CD4-positive, alpha-beta memory T cell (primary cell): ENCODE measurements around the gene ETNK2. TPM values are rescaled to one million over a fixed set of nuclear protein-coding genes. Genes with fewer than 3 reads are reported as not detected.

Source experiments
- CTCF ChIA-PET: fragments of 350-600 bp; sonication (Branson Sonifier 250); formaldehyde crosslinking; loops from one replicate; lab custom pipeline; 2021; ENCODE audit warnings: inconsistent platforms; ENCODE audit not compliant: partially characterized antibody; lab: Charles Lee
- POLR2A ChIA-PET: fragments of 350-600 bp; sonication (Branson Sonifier 250); formaldehyde crosslinking; loops from one replicate; lab custom pipeline; 2021; ENCODE audit not compliant: partially characterized antibody; lab: Charles Lee
- DNase-seq, 5 donors: peaks; one replicate each; pipeline versions ENCODE4 v3.0.0 to v3.0.0-alpha.2; 2020 to 2022; ENCODE audit warnings: mixed read lengths in 1 of 5
- H3K27ac ChIP-seq: one replicate; pipeline ENCODE4 v1.7.0; 2013; ENCODE audit warnings: low read depth, low read length
- H3K27me3 ChIP-seq: 2 replicates; pipeline ENCODE4 v1.7.0; 2013; ENCODE audit warnings: mild to moderate bottlenecking, low read length, moderate library complexity; ENCODE audit not compliant: insufficient read depth
- H3K36me3 ChIP-seq: 2 replicates; pipeline ENCODE4 v1.7.0; 2013; ENCODE audit warnings: mild to moderate bottlenecking, low read length, moderate library complexity; ENCODE audit not compliant: insufficient read depth
- H3K4me1 ChIP-seq: 2 replicates; pipeline ENCODE4 v1.7.0; 2013; ENCODE audit warnings: mild to moderate bottlenecking, low read length, moderate library complexity; ENCODE audit not compliant: insufficient read depth
- H3K4me3 ChIP-seq, 2 donors: one replicate each; pipeline ENCODE4 v1.7.0; 2013; ENCODE audit warnings: low read length in 2 of 2, mild to moderate bottlenecking in 1 of 2
- H3K9me3 ChIP-seq, 2 donors: one replicate each; pipeline ENCODE4 v1.7.0; 2013; ENCODE audit warnings: low read length in 2 of 2, control low read depth in 1 of 2; ENCODE audit not compliant: control insufficient read depth in 1 of 2
- H3K27ac Mint-ChIP-seq, 7 donors: one replicate each; pipeline ENCODE4 v1.8.0; 2020 to 2021; ENCODE audit warnings: mixed read lengths in 7 of 7, mild to moderate bottlenecking in 6 of 7, inconsistent platforms in 3 of 7, moderate library complexity in 3 of 7
- H3K27me3 Mint-ChIP-seq, 2 donors: one replicate each; pipeline ENCODE4 v1.8.0; 2020 to 2021; ENCODE audit warnings: mixed read lengths in 2 of 2
- H3K36me3 Mint-ChIP-seq, 2 donors: one replicate each; pipeline ENCODE4 v1.8.0; 2020 to 2021; ENCODE audit warnings: mixed read lengths in 2 of 2, inconsistent platforms in 1 of 2, mild to moderate bottlenecking in 1 of 2
- H3K4me1 Mint-ChIP-seq, 4 donors: one replicate each; pipeline ENCODE4 v1.8.0; 2020 to 2021; ENCODE audit warnings: mixed read lengths in 4 of 4, mild to moderate bottlenecking in 1 of 4
- H3K4me3 Mint-ChIP-seq, 8 donors: one replicate each; pipeline ENCODE4 v1.8.0; 2020 to 2021; ENCODE audit warnings: mixed read lengths in 8 of 8, mild to moderate bottlenecking in 7 of 8, moderate library complexity in 6 of 8, inconsistent platforms in 3 of 8
- H3K9me3 Mint-ChIP-seq, 8 donors: one replicate each; pipeline ENCODE4 v1.8.0; 2020 to 2021; ENCODE audit warnings: mixed read lengths in 8 of 8, mild to moderate bottlenecking in 5 of 8, inconsistent platforms in 3 of 8, moderate library complexity in 1 of 8
- intact Hi-C: fragments of 100-400 bp; cut with micrococcal nuclease; formaldehyde crosslinking; loops from one replicate; pipeline ENCODE4 v1.15.1; 2023
- polyA plus RNA-seq, 2 donors: library from polyadenylated mRNA; unstranded; fragments of 300-500 nt; fragmentation: Illumina TruSeq; gene quantifications; one replicate each; pipeline ENCODE4 v1.2.3, GENCODE V29; 2021
- total RNA-seq, 2 experiments: library from RNA; stranded (reverse); gene quantifications; one replicate each; pipeline ENCODE4 v1.2.3, GENCODE V29; 2021

ETNK2 gene
- total and polyA plus RNA-seq, 4 experiments from 2014 or later = 3.2 to 3.9 (median 3.5) TPM

DNA sequence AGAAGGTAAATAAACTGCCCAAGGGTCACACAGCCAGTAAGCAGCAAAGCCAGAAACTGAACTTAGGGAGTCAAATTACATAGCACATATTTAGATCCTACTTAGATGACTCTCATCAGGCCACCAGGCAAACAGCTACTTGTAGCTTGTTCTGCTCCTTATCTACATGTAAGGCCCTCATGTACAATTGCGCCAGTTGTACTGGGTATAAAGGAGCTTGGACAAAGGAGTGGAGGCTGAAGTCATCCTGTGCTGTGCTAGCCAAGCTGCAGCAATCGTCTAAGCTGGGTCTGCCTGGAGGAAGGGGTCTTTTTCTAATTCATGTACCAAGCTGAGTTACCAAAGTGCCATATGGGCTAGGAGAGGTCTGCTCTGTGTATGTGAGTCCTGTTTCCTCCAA lies 12.8 kb downstream of the ETNK2 start:
- H3K4me3 ChIP-seq = no peak overlapping the region
- Mint-ChIP-seq H3K27ac (no peak overlapping the region), H3K9me3 (no peaks in the 10 kb centered on the region), H3K27me3 (no peaks in the 10 kb centered on the region), H3K36me3 (peaks cover 6 to 7% of the 10 kb centered on the region in 2 donors), H3K4me3 (no peak overlapping the region), H3K4me1 (no peaks in the 10 kb centered on the region)
- no peaks in the 10 kb centered on the region for H3K36me3 ChIP-seq
- ChIA-PET POLR2A (no interaction called here), CTCF (interaction anchor here (2.1 to 5.0 kb wide), 2 partner anchors 11 to 23 kb away, joined by 5 to 28 read pairs; no protein-coding TSS in a partner anchor)
- H3K27me3 ChIP-seq = no peaks in the 10 kb centered on the region
- no peaks in the 10 kb centered on the region for H3K4me1 ChIP-seq
- no peak overlapping the region for H3K27ac ChIP-seq
- H3K9me3 ChIP-seq = no peaks in the 10 kb centered on the region
- intact Hi-C loops = no loop called here
- no peak for DNase-seq

DNA sequence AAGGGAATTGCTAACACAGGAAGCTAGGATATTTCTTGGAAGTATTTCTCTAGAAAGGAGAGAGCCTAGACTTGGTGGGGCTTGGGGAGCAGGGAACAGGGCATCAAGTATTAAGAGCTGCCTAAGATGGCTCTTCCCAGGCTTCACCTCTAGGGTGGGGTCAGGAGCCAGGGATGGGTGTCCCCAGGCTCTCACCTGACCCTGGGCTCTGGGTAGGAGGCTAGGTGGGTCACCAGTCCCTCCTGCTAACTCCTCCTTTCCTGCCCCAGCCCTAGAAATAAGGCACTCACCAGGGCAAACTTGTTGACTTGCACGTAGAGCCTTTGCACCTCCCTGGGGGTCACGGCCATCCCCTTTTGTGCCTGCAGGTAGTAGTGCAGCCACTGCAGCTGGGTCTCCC lies 15.0 kb downstream of the ETNK2 start:
- Mint-ChIP-seq H3K4me1 (no peaks in the 10 kb centered on the region), H3K36me3 (peaks cover 6 to 7% of the 10 kb centered on the region in 2 donors), H3K9me3 (peaks cover 0 to 2% (median 0%) of the 10 kb centered on the region in 8 donors), H3K27me3 (no peaks in the 10 kb centered on the region), H3K27ac (no peak overlapping the region), H3K4me3 (no peak overlapping the region)
- Histone ChIP-seq H3K9me3 (no peaks in the 10 kb centered on the region), H3K4me3 (no peak overlapping the region), H3K27me3 (no peaks in the 10 kb centered on the region), H3K4me1 (no peaks in the 10 kb centered on the region), H3K36me3 (no peaks in the 10 kb centered on the region), H3K27ac (no peak overlapping the region)
- DNase-seq = no peak
- intact Hi-C loops = no loop called here
- ChIA-PET POLR2A (no interaction called here), CTCF (interaction anchor here (1.1 to 5.0 kb wide), 2 partner anchors 9 to 26 kb away, joined by 3 to 28 read pairs; no protein-coding TSS in a partner anchor)

- Histone ChIP-seq H3K4me3 (no peak overlapping the region), H3K27ac (no peak overlapping the region), H3K36me3 (no peaks in the 10 kb centered on the region), H3K4me1 (peaks cover 4% of the 10 kb centered on the region), H3K27me3 (no peaks in the 10 kb centered on the region), H3K9me3 (no peaks in the 10 kb centered on the region)
- peaks cover 2 to 3% (median 3%) of the 10 kb centered on the region in 4 donors for H3K4me1 Mint-ChIP-seq
- H3K36me3 Mint-ChIP-seq = peaks cover 0 to 4% of the 10 kb centered on the region in 2 donors
- ChIA-PET CTCF (no interaction called here), POLR2A (no interaction called here)
- no peak overlapping the region for H3K27ac Mint-ChIP-seq
- no peaks in the 10 kb centered on the region for H3K27me3 Mint-ChIP-seq
- peaks cover 0 to 2% (median 0%) of the 10 kb centered on the region in 8 donors for H3K9me3 Mint-ChIP-seq
- no peak overlapping the region for H3K4me3 Mint-ChIP-seq
- intact Hi-C loops = no loop called here
- DNase-seq = no peak
These were observed 17.7 kb downstream of the ETNK2 start for GRCh38 chr1:204134103-204134502.

DNA sequence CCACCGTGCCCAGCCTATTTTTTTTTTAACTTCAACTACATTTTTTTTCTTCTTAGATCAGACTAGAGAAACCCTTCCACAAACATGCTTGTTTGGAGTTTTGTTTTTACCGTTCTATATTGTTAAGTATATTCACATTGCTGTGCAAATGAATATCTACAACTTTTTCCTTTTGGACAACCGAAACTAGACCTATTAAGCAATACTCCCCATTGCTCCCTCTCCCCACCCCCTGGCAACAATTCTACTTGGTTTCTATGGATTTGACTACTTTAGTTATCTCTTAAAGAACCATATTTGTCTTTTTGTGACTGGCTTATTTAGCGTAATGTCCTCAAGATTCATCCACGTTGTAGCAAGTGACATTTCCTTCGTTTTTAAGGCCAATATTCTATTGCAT lies 19.1 kb downstream of the ETNK2 start:
- no peaks in the 10 kb centered on the region for H3K27me3 ChIP-seq
- no peak overlapping the region for H3K27ac ChIP-seq
- Mint-ChIP-seq H3K27me3 (no peaks in the 10 kb centered on the region), H3K4me1 (peaks cover 5 to 14% (median 10%) of the 10 kb centered on the region in 4 donors), H3K36me3 (peaks cover 0 to 4% of the 10 kb centered on the region in 2 donors), H3K27ac (no peak overlapping the region), H3K9me3 (peaks cover 0 to 2% (median 0%) of the 10 kb centered on the region in 8 donors), H3K4me3 (no peak overlapping the region)
- no peaks in the 10 kb centered on the region for H3K9me3 ChIP-seq
- no peak for DNase-seq
- H3K4me3 ChIP-seq = no peak overlapping the region
- ChIA-PET CTCF (interaction anchor here (1.6 kb wide), 1 partner anchor 272 kb away, joined by 5 read pairs; the partner anchor contains the start of gene SNRPE), POLR2A (no interaction called here)
- intact Hi-C loops = no loop called here
- peaks cover 9% of the 10 kb centered on the region for H3K4me1 ChIP-seq
- H3K36me3 ChIP-seq = no peaks in the 10 kb centered on the region

DNA sequence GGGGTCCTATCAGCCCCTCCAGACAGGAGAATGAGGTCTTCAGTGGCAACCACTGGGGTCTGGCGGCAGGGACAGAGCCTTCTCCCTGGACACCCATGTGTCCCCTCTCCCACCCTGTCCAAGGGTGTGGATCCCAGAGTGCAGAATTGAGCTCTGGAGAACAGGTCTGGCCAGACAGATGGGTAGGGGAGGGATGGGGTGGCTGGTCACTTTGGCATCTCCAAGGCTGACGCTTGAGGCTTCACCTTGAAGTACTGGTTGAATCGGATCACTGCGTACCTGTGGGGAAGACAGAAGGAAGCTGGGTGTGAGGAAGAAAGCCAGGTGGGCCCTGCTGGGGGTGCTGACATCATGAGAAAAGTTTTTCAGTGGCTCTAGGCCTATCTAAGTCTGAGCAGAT lies 19.9 kb downstream of the ETNK2 start:
- no peaks in the 10 kb centered on the region for H3K27me3 Mint-ChIP-seq
- H3K4me3 Mint-ChIP-seq = no peak overlapping the region
- peaks cover 0 to 4% of the 10 kb centered on the region in 2 donors for H3K36me3 Mint-ChIP-seq
- ChIA-PET CTCF (interaction anchor here (1.6 kb wide), 1 partner anchor 271 kb away, joined by 5 read pairs; the partner anchor contains the start of gene SNRPE), POLR2A (no interaction called here)
- Histone ChIP-seq H3K27ac (no peak overlapping the region), H3K4me1 (peaks cover 9% of the 10 kb centered on the region), H3K9me3 (no peaks in the 10 kb centered on the region), H3K27me3 (no peaks in the 10 kb centered on the region), H3K4me3 (no peak overlapping the region), H3K36me3 (no peaks in the 10 kb centered on the region)
- H3K9me3 Mint-ChIP-seq = peaks cover 0 to 2% (median 0%) of the 10 kb centered on the region in 8 donors
- H3K4me1 Mint-ChIP-seq = peaks cover 5 to 14% (median 10%) of the 10 kb centered on the region in 4 donors
- intact Hi-C loops = no loop called here
- H3K27ac Mint-ChIP-seq = no peak overlapping the region
- no peak for DNase-seq

DNA sequence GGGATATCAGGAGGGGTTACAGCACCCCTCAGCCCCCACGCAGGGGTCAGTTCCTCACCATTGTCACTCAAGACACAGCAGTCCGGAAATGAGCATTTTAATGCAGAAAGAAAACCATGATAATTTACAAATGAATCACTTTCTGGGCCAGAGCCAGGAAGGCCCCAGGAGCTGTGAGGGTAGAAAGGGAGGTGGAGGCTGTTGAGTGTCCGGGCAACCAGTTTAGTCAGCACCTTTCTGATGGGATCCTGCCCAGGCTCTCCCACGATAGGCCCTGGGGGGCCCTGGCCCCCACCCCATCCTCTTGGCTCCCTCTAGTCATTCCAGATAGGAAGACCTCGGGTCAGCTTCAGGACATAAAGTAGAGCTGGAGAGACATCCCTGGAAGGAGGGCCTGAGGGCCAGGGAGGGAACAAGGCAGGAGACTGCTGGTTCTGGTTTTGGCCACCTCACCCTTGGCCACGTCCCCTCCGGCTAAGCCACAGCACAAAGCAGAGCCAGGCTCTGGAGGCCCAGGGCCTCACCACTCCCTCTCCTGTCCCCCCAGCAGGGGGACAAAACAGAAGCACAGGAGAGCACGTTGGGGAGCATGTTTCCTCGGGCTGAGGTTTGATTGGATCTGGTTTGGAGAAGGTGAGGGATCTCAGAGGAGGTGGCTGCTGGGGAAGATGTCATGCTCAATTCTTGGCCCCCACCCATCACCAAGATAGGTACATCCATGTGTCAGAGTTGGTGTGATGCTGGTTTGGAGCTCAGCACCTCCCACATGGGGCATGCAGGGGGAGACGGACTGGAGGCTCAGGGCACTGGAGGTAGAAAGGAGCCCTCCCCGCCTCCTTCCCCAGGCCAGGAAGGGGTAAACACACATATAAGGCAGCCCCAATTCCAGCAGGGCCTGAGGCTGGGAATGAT lies 20.6 kb downstream of the ETNK2 start:
- intact Hi-C loops = no loop called here
- H3K4me1 ChIP-seq = peaks cover 9% of the 10 kb centered on the region
- Mint-ChIP-seq H3K4me1 (peaks cover 5 to 14% (median 10%) of the 10 kb centered on the region in 4 donors), H3K36me3 (peaks cover 0 to 4% of the 10 kb centered on the region in 2 donors), H3K9me3 (peaks cover 0 to 3% (median 0%) of the 10 kb centered on the region in 8 donors), H3K27ac (peak overlapping the region in 1 of 7 donors; percentile 50), H3K4me3 (no peak overlapping the region), H3K27me3 (peaks cover 0 to 1% of the 10 kb centered on the region in 2 donors)
- no peak for DNase-seq
- CTCF ChIA-PET = interaction anchor here (0.6 to 0.9 kb wide), 2 partner anchors 260 to 273 kb away, joined by 3 to 6 read pairs; no protein-coding TSS in a partner anchor
- no peak overlapping the region for H3K4me3 ChIP-seq
- POLR2A ChIA-PET = interaction anchor here (0.6 kb wide), 1 partner anchor 11 kb away, joined by 4 read pairs; no protein-coding TSS in a partner anchor
- H3K9me3 ChIP-seq = no peaks in the 10 kb centered on the region
- no peaks in the 10 kb centered on the region for H3K27me3 ChIP-seq
- H3K36me3 ChIP-seq = no peaks in the 10 kb centered on the region
- H3K27ac ChIP-seq = no peak overlapping the region

- Mint-ChIP-seq H3K9me3 (peaks cover 0 to 3% (median 0%) of the 10 kb centered on the region in 8 donors), H3K4me3 (no peak overlapping the region), H3K4me1 (peaks cover 5 to 14% (median 10%) of the 10 kb centered on the region in 4 donors), H3K27ac (peak overlapping the region in 1 of 7 donors; percentile 50), H3K27me3 (peaks cover 0 to 1% of the 10 kb centered on the region in 2 donors), H3K36me3 (no peaks in the 10 kb centered on the region)
- Histone ChIP-seq H3K4me1 (peaks cover 9% of the 10 kb centered on the region), H3K27me3 (no peaks in the 10 kb centered on the region), H3K27ac (no peak overlapping the region), H3K36me3 (no peaks in the 10 kb centered on the region), H3K4me3 (no peak overlapping the region), H3K9me3 (no peaks in the 10 kb centered on the region)
- ChIA-PET POLR2A (interaction anchor here (2.0 kb wide), 1 partner anchor 269 kb away, joined by 10 read pairs; the partner anchor contains the start of gene SNRPE), CTCF (interaction anchor here (0.7 to 3.8 kb wide), 6 partner anchors 59 to 677 kb away, joined by 3 to 54 read pairs (median 16); partner anchors contain the start of genes ATP2B4 and SNRPE)
- DNase-seq = no peak
- intact Hi-C loops = no loop called here
These were observed 21.7 kb downstream of the ETNK2 start for GRCh38 chr1:204130178-204130577.
